HCT116 (cell line): ENCODE data around the gene PLEKHN1. TPM values are rescaled to one million over a fixed set of nuclear protein-coding genes. Genes with fewer than 3 reads are reported as not detected.

Experiments used
- ATAC-seq: fragments of 200-7000 bp; cut with Tn5 transposase; 2 replicates; pipeline ENCODE4 v1.9.1; 2020; ENCODE audit warnings: mild to moderate bottlenecking, moderate library complexity
- BruUV-seq: library from RNA; stranded (reverse); fragments of 400-500 nt; replicated peaks from 2 replicates; lab custom pipeline; 2021; lab: Mats Ljungman, UMichigan
- CTCF ChIA-PET: fragments of 300-600 bp; sonication (Branson Sonifier 250); formaldehyde crosslinking; loops from one replicate; lab custom pipeline; 2021; ENCODE audit warnings: antibody characterized with exemption; lab: Charles Lee
- POLR2A ChIA-PET: fragments of 300-600, 350-600 bp; sonication (Branson Sonifier 250); formaldehyde crosslinking; loops from one replicate; lab custom pipeline; 2021; ENCODE audit warnings: antibody characterized with exemption; lab: Charles Lee
- RAD21 ChIA-PET, 2 experiments: fragments of 300-600 bp; sonication (Branson Sonifier 250); formaldehyde crosslinking; loops; one replicate each; lab custom pipeline; 2023; ENCODE audit warnings: low total read pairs in 2 of 2; ENCODE audit not compliant: uncharacterized antibody in 2 of 2, unreplicated experiment in 2 of 2, low non-redundant PET in 1 of 2; lab: Charles Lee
- DNase-seq: peaks from one replicate; pipeline ENCODE4 v3.0.0-alpha.2; 2010; ENCODE audit warnings: low read depth, low spot score
- H2AFZ ChIP-seq: fragments of 200-600 bp; shearing (Covaris generic), sonication (generic); 2 replicates; pipeline ENCODE4 v1.6.1; 2017; ENCODE audit warnings: low read depth, mixed run types, mixed read lengths, antibody characterized with exemption, low read length; ENCODE audit not compliant: poor library complexity, severe bottlenecking
- H3K27ac ChIP-seq: 2 replicates; pipeline ENCODE4 v1.5.1; 2012; ENCODE audit warnings: low read depth, low read length
- H3K27me3 ChIP-seq: fragments of 200-600 bp; sonication (generic); 2 replicates; pipeline ENCODE4 v1.6.1; 2016; ENCODE audit warnings: mixed run types, low read length, mixed read lengths; ENCODE audit not compliant: insufficient read depth
- H3K36me3 ChIP-seq, 2 experiments: fragments of 200-500 bp in 1 of 2; fragments of 200-600 bp in 1 of 2; sonication (Bioruptor generic) in 1 of 2; sonication (generic) in 1 of 2; 2 replicates each; pipeline versions ENCODE4 v1.5.1 to v1.6.1; 2014 to 2016; ENCODE audit warnings: low read length in 2 of 2, inconsistent platforms in 1 of 2, mixed read lengths in 1 of 2, mixed run types in 1 of 2; ENCODE audit not compliant: insufficient read depth in 2 of 2, control insufficient read depth in 1 of 2
- H3K4me1 ChIP-seq, 2 experiments: fragments of 200-600 bp in 1 of 2; sonication (generic) in 1 of 2; 2 replicates each; pipeline versions ENCODE4 v1.5.1 to v1.6.1; 2012 to 2017; ENCODE audit warnings: low read length in 2 of 2, inconsistent platforms in 1 of 2, mild to moderate bottlenecking in 1 of 2, mixed read lengths in 1 of 2, mixed run types in 1 of 2, moderate library complexity in 1 of 2; ENCODE audit not compliant: insufficient read depth in 2 of 2, control insufficient read depth in 1 of 2
- H3K4me2 ChIP-seq: fragments of 200-600 bp; sonication (generic); 2 replicates; pipeline ENCODE4 v1.6.1; 2017; ENCODE audit warnings: mixed run types, low read length, mixed read lengths
- H3K4me3 ChIP-seq, 2 experiments: fragments of 200-600 bp in 1 of 2; sonication (generic) in 1 of 2; replicated peaks in 1 of 2; 2 replicates each; pipeline ENCODE4 v1.5.1; 2011 to 2016; ENCODE audit warnings: low read length in 2 of 2, control low read depth in 1 of 2, low read depth in 1 of 2, mild to moderate bottlenecking in 1 of 2, mixed read lengths in 1 of 2, mixed run types in 1 of 2
- H3K79me2 ChIP-seq: fragments of 200-600 bp; sonication (generic); 2 replicates; pipeline ENCODE4 v1.6.1; 2017; ENCODE audit warnings: mild to moderate bottlenecking, mixed run types, low read length, moderate library complexity, mixed read lengths; ENCODE audit not compliant: insufficient read depth
- H3K9ac ChIP-seq: fragments of 200-600 bp; sonication (generic); 2 replicates; pipeline ENCODE4 v1.6.1; 2016; ENCODE audit warnings: low read length, mixed read lengths
- H3K9me2 ChIP-seq: fragments of 200-600 bp; sonication (generic), shearing (Covaris generic); 2 replicates; pipeline ENCODE4 v1.6.1; 2017; ENCODE audit warnings: mixed run types, mild to moderate bottlenecking, moderate library complexity; ENCODE audit not compliant: insufficient read depth
- H3K9me3 ChIP-seq, 2 experiments: fragments of 200-500 bp in 1 of 2; fragments of 200-600 bp in 1 of 2; sonication (Bioruptor generic) in 1 of 2; sonication (generic) in 1 of 2; 2 replicates each; pipeline ENCODE4 v1.6.1; 2014 to 2017; ENCODE audit warnings: low read length in 2 of 2, mixed read lengths in 2 of 2, inconsistent platforms in 1 of 2, low read depth in 1 of 2, mild to moderate bottlenecking in 1 of 2, mixed run types in 1 of 2, moderate library complexity in 1 of 2; ENCODE audit not compliant: control insufficient read depth in 1 of 2, insufficient read depth in 1 of 2
- H4K20me1 ChIP-seq: fragments of 200-600 bp; sonication (generic), shearing (Covaris generic); 2 replicates; pipeline ENCODE4 v1.6.1; 2017; ENCODE audit warnings: mixed run types, mild to moderate bottlenecking, moderate library complexity; ENCODE audit not compliant: insufficient read depth
- EGR1 ChIP-seq: IDR thresholded peaks from 2 replicates; pipeline ENCODE4 v1.6.1; 2012; ENCODE audit warnings: low read depth
- ELF1 ChIP-seq: IDR thresholded peaks from 2 replicates; pipeline ENCODE4 v1.6.1; 2012; ENCODE audit warnings: low read depth, borderline replicate concordance
- EZH2 ChIP-seq: fragments of 200-600 bp; sonication (generic); IDR thresholded peaks from 2 replicates; pipeline ENCODE4 v1.6.1; 2017; ENCODE audit warnings: antibody characterized with exemption, mixed run types
- EZH2phosphoT487 ChIP-seq: fragments of 200-600 bp; IDR thresholded peaks from 2 replicates; pipeline ENCODE4 v1.6.1; 2018; ENCODE audit warnings: antibody characterized with exemption, borderline replicate concordance
- JUND ChIP-seq: IDR thresholded peaks from 2 replicates; pipeline ENCODE4 v1.6.1; 2012
- MAX ChIP-seq: IDR thresholded peaks from 2 replicates; pipeline ENCODE4 v1.6.1; 2012
- RAD21 ChIP-seq: IDR thresholded peaks from 2 replicates; pipeline ENCODE4 v1.6.1; 2012; ENCODE audit warnings: low read depth, mild to moderate bottlenecking
- REST ChIP-seq: IDR thresholded peaks from 2 replicates; pipeline ENCODE4 v1.6.1; 2012; ENCODE audit warnings: low read depth
- SIN3A ChIP-seq: IDR thresholded peaks from 2 replicates; pipeline ENCODE4 v1.6.1; 2012; ENCODE audit warnings: low read depth
- ZBTB33 ChIP-seq: IDR thresholded peaks from 2 replicates; pipeline ENCODE4 v1.6.1; 2011; ENCODE audit warnings: mild to moderate bottlenecking, low read length, moderate library complexity; ENCODE audit not compliant: insufficient replicate concordance; ENCODE audit errors: extremely low read depth
- ZFX ChIP-seq: fragments of 450-650 bp; IDR thresholded peaks from 2 replicates; pipeline ENCODE4 v1.6.1; 2017
- intact Hi-C: fragments of 100-400 bp; cut with micrococcal nuclease; formaldehyde crosslinking; loops from 2 replicates; pipeline ENCODE4 v1.10.0; 2022
- total RNA-seq: library from RNA; stranded (reverse); gene quantifications from one replicate; pipeline ENCODE4 v1.2.1, GENCODE V29; 2021; ENCODE audit not compliant: unreplicated experiment

Gene PLEKHN1
- total RNA-seq, 1 experiment from 2014 or later: 11.6 TPM

- peak overlapping the region; percentile 73; the same call in 1 of the 2 replicates for H3K4me2 ChIP-seq
- BruUV-seq: no TSS peak
- no peak overlapping the region for H3K9ac ChIP-seq
- H4K20me1 ChIP-seq: no peaks in the 10 kb centered on the region
- peaks cover 2% of the 10 kb centered on the region; the same call in 1 of the 2 replicates for H3K79me2 ChIP-seq
- RAD21 ChIA-PET: no interaction called here
- intact Hi-C loops: no loop called here
- H3K4me3 ChIP-seq: no peak overlapping the region
- DNase-seq: no peak
- H3K36me3 ChIP-seq: peaks cover 11 to 29% of the 10 kb centered on the region in 2 experiments; a peak in 3 of 4 replicates
- H2AFZ ChIP-seq: no peak overlapping the region
- TF ChIP-seq EZH2 (no peak), MAX (no peak), JUND (no peak), SIN3A (no peak), REST (no peak), EGR1 (no peak), RAD21 (no peak), ELF1 (no peak), EZH2phosphoT487 (no peak), ZBTB33 (no peak), ZFX (no peak)
- TF ChIP-seq, all 23 proteins: peak for 0
- no peak for ATAC-seq
- POLR2A ChIA-PET: no interaction called here
- CTCF ChIA-PET: no interaction called here
- Histone ChIP-seq H3K9me3 (no peaks in the 10 kb centered on the region), H3K27me3 (peaks cover 10% of the 10 kb centered on the region; the same call in 1 of the 2 replicates), H3K9me2 (no peaks in the 10 kb centered on the region), H3K4me1 (peaks cover 40 to 50% of the 10 kb centered on the region in 2 experiments), H3K27ac (no peak overlapping the region)
These were observed 22.5 kb upstream of the PLEKHN1 start for GRCh38 chr1:943545-944340.
